ENCODE data around the gene KRT85. TPM values are rescaled to one million over a fixed set of nuclear protein-coding genes. Genes with fewer than 3 reads are reported as not detected.
A peak's percentile ranks its signal among the peaks of the same experiment; 100 is the strongest.

The KRT85 gene
- total RNA-seq (not detected), polyA plus RNA-seq (not detected)
- long read RNA-seq, donor 1 = 0 reads
- long read RNA-seq, donor 2 = 0 reads
- long read RNA-seq, donor 3 = 0 reads
- long read RNA-seq, donor 4 = 0 reads
- long read RNA-seq, donor 5 = 0 reads

- Histone ChIP-seq H3K4me1 (ENCODE audit: control insufficient read depth in 5 of 5, insufficient read depth in 5 of 5, low read length in 5 of 5) (peaks cover 0 to 11% (median 5%) of the 10 kb centered on the region in 5 donors), H3K27ac (ENCODE audit: low read depth in 1 of 2, low read length in 1 of 2) (no peak within 1 kb of the TSS), H3K36me3 (ENCODE audit: control insufficient read depth in 4 of 4, insufficient read depth in 4 of 4, low read length in 4 of 4) (no peaks in the 10 kb centered on the region), H3K4me3 (no peak within 1 kb of the TSS), H3K9me3 (ENCODE audit: control insufficient read depth in 4 of 4, insufficient read depth in 3 of 4, low read length in 3 of 4) (peaks cover 0 to 3% (median 0%) of the 10 kb centered on the region in 4 donors), H3K27me3 (ENCODE audit: control insufficient read depth in 3 of 3, insufficient read depth in 3 of 3, low read length in 2 of 3) (peaks cover 0 to 10% (median 0%) of the 10 kb centered on the region in 3 donors), H3K9ac (ENCODE audit: insufficient read depth in 1 of 2, low read length in 2 of 2) (no peak within 1 kb of the TSS)
- no peak for ATAC-seq (ENCODE audit: insufficient read depth, low FRiP score)
- no peak for DNase-seq
- no peak for TF ChIP-seq CTCF (IDR thresholded peaks at IDR 0.05; ENCODE audit: control extremely low read depth, extremely low read depth)
- WGBS, 2 donors = 79 to 89% methylated on average over 42 of the region's 42 CpGs
Observed at GRCh38 chr12:52366738-52367485, at the start of gene KRT85. TSS of gene KRT85 (minus strand) at chr12:52367481. CDS start at chr12:52367405, 76 bp downstream.

GRCh38 chr12:52416795-52417194, 49.5 kb upstream of the KRT85 start:
- no peak for TF ChIP-seq CTCF (IDR thresholded peaks at IDR 0.05; ENCODE audit: control extremely low read depth, extremely low read depth)
- Histone ChIP-seq H3K4me3 (no peak overlapping the region), H3K27ac (ENCODE audit: low read depth in 1 of 2, low read length in 1 of 2) (no peak overlapping the region), H3K9me3 (ENCODE audit: control insufficient read depth in 4 of 4, insufficient read depth in 3 of 4, low read length in 3 of 4) (no peaks in the 10 kb centered on the region), H3K4me1 (ENCODE audit: control insufficient read depth in 5 of 5, insufficient read depth in 5 of 5, low read length in 5 of 5) (peaks cover 0 to 7% (median 0%) of the 10 kb centered on the region in 5 donors), H3K9ac (ENCODE audit: insufficient read depth in 1 of 2, low read length in 2 of 2) (no peak overlapping the region), H3K27me3 (ENCODE audit: control insufficient read depth in 3 of 3, insufficient read depth in 3 of 3, low read length in 2 of 3) (no peaks in the 10 kb centered on the region), H3K36me3 (ENCODE audit: control insufficient read depth in 4 of 4, insufficient read depth in 4 of 4, low read length in 4 of 4) (no peaks in the 10 kb centered on the region)
- ATAC-seq (ENCODE audit: insufficient read depth, low FRiP score) (no peak), DNase-seq (no peak)
- 87 to 90% methylated on average over 1 of the region's 1 CpG for WGBS, 2 donors

GRCh38 chr12:52415870-52416750, 48.8 kb upstream of the KRT85 start:
- Histone ChIP-seq H3K4me3 (no peak overlapping the region), H3K27me3 (ENCODE audit: control insufficient read depth in 3 of 3, insufficient read depth in 3 of 3, low read length in 2 of 3) (no peaks in the 10 kb centered on the region), H3K4me1 (ENCODE audit: control insufficient read depth in 5 of 5, insufficient read depth in 5 of 5, low read length in 5 of 5) (peaks cover 0 to 7% (median 0%) of the 10 kb centered on the region in 5 donors), H3K27ac (ENCODE audit: low read depth in 1 of 2, low read length in 1 of 2) (no peak overlapping the region), H3K36me3 (ENCODE audit: control insufficient read depth in 4 of 4, insufficient read depth in 4 of 4, low read length in 4 of 4) (no peaks in the 10 kb centered on the region), H3K9me3 (ENCODE audit: control insufficient read depth in 4 of 4, insufficient read depth in 3 of 4, low read length in 3 of 4) (no peaks in the 10 kb centered on the region), H3K9ac (ENCODE audit: insufficient read depth in 1 of 2, low read length in 2 of 2) (no peak overlapping the region)
- peak; percentile 66 to 93 (median 87) for DNase-seq
- ATAC-seq (ENCODE audit: insufficient read depth, low FRiP score) = no peak
- no peak for TF ChIP-seq CTCF (IDR thresholded peaks at IDR 0.05; ENCODE audit: control extremely low read depth, extremely low read depth)
- 72 to 80% methylated on average over 10 of the region's 10 CpGs for WGBS, 2 donors

Measured in lung (tissue), 16 donors.